Stomach (tissue), 4 donors: ENCODE data around the gene BBX.

Experiments used
- POLR2A ChIP-seq, 4 donors: fragments of 450-650 bp; IDR thresholded peaks; one replicate each; pipeline ENCODE4 v1.6.1; 2016; ENCODE audit warnings: antibody characterized with exemption in 4 of 4, control low read depth in 2 of 4, mild to moderate bottlenecking in 1 of 4, moderate library complexity in 1 of 4
- POLR2AphosphoS5 ChIP-seq, 3 donors: sonication (generic); formaldehyde crosslinking; IDR thresholded peaks; one replicate each; pipeline ENCODE4 v1.6.1; 2016; ENCODE audit warnings: antibody characterized with exemption in 3 of 3
- TF ChIP-seq, protein P1 (sequence below), 7 experiments: fragments of 450-650 bp in 4 of 7; fragments of 200-600 bp in 3 of 7; sonication (generic) in 3 of 7; IDR thresholded peaks; one replicate each; pipeline ENCODE4 v1.5.1; 2016 to 2019; ENCODE audit warnings: antibody characterized with exemption in 7 of 7, control low read depth in 2 of 7, mild to moderate bottlenecking in 1 of 7

DNA sequence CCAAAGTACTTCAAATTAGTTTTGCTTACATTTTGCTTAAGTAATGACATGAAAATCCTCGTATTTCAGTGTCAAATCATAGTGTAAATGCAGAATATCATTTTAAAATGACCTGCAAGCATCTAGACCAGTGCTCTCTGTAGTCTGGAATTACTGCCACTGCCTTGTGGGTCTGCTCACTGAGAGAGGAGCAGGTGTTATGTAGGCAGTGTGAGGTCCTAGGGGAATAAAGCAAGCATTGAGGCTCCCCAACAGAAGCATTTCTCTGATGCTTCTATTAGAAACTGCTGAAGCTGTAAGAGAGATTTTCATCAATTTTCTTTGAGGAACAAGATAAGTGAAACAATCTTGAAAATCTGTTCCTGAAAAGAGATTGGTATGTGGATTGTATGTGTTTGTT lies 253.2 kb downstream of the BBX start:
- TF ChIP-seq, protein P1, sequence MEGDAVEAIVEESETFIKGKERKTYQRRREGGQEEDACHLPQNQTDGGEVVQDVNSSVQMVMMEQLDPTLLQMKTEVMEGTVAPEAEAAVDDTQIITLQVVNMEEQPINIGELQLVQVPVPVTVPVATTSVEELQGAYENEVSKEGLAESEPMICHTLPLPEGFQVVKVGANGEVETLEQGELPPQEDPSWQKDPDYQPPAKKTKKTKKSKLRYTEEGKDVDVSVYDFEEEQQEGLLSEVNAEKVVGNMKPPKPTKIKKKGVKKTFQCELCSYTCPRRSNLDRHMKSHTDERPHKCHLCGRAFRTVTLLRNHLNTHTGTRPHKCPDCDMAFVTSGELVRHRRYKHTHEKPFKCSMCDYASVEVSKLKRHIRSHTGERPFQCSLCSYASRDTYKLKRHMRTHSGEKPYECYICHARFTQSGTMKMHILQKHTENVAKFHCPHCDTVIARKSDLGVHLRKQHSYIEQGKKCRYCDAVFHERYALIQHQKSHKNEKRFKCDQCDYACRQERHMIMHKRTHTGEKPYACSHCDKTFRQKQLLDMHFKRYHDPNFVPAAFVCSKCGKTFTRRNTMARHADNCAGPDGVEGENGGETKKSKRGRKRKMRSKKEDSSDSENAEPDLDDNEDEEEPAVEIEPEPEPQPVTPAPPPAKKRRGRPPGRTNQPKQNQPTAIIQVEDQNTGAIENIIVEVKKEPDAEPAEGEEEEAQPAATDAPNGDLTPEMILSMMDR (IDR thresholded peaks at IDR 0.05): no peak
- TF ChIP-seq POLR2A (IDR thresholded peaks at IDR 0.05): no peak
- no peak for TF ChIP-seq POLR2AphosphoS5 (IDR thresholded peaks at IDR 0.05)
